DOHH2 (cell line): Measurements from ENCODE around the gene PARP1.

ENCODE experiments used
- EZH2phosphoT487 ChIP-seq: fragments of 200-600 bp; sonication (generic); IDR thresholded peaks from 2 replicates; pipeline ENCODE4 v1.6.1; 2017; ENCODE audit warnings: borderline replicate concordance, mild to moderate bottlenecking, antibody characterized with exemption, low read length, moderate library complexity, mixed read lengths
- TF ChIP-seq, protein P1 (sequence below): fragments of 200-600 bp; sonication (generic); IDR thresholded peaks from one replicate; pipeline ENCODE4 v1.5.1; 2014; ENCODE audit warnings: antibody characterized with exemption, mild to moderate bottlenecking, low read depth, low read length; ENCODE audit not compliant: poor library complexity, severe bottlenecking

DNA sequence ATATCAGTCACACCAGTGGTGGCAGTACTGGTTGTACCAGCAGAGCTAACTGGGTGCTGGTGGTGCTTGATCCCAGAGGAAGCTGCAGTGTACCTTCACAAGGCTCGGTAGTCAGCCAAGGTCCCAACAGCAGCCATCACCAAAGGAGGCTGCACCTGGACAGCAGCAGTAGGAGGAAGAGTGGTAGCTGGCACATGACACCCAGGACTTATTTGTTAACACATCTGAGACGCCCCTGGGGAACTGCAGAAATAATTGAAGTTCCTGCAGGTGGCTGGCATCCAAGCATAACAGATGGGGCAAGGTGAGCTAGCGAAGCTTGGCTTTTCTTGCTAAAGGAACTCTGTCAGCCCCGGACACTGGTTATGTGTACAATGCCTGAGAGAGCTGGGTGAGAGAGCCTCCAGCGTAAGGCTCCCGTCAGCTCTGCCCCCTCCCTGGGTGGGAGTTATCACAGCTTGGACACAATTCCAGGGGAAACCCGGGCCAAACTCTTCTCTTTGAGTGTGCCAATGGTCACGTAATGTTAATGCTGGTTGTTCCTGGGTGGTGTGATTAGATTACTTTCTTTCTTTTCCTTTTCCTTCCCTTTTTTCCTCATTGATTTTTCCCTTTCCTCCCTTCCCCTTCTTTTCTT lies 29.1 kb upstream of the PARP1 start:
- TF ChIP-seq, protein P1, sequence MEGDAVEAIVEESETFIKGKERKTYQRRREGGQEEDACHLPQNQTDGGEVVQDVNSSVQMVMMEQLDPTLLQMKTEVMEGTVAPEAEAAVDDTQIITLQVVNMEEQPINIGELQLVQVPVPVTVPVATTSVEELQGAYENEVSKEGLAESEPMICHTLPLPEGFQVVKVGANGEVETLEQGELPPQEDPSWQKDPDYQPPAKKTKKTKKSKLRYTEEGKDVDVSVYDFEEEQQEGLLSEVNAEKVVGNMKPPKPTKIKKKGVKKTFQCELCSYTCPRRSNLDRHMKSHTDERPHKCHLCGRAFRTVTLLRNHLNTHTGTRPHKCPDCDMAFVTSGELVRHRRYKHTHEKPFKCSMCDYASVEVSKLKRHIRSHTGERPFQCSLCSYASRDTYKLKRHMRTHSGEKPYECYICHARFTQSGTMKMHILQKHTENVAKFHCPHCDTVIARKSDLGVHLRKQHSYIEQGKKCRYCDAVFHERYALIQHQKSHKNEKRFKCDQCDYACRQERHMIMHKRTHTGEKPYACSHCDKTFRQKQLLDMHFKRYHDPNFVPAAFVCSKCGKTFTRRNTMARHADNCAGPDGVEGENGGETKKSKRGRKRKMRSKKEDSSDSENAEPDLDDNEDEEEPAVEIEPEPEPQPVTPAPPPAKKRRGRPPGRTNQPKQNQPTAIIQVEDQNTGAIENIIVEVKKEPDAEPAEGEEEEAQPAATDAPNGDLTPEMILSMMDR = no peak
- no peak for TF ChIP-seq EZH2phosphoT487
